Muscle of back (tissue), 11 donors: ENCODE measurements around the gene CSF3. TPM values are rescaled to one million over a fixed set of nuclear protein-coding genes. Genes with fewer than 3 reads are reported as not detected.
"Not testable (repeated sequence)": the region's sequence is repeated elsewhere in the genome, so short reads cannot be mapped to it uniquely, and the experiment has no call there.

Experiments used
- DNase-seq, 3 donors: peaks; one replicate each; pipeline versions ENCODE4 v3.0.0 to v3.0.0-alpha.2; 2013
- polyA plus RNA-seq, 10 donors: library from polyadenylated mRNA; unstranded; fragments of 120-200 nt; gene quantifications; one replicate each; pipeline ENCODE4 v1.2.1, GENCODE V29; 2013; ENCODE audit not compliant: insufficient read length in 10 of 10

The CSF3 gene
- polyA plus RNA-seq, 10 donors, result 0.17 to 0.25 (median 0.21) TPM; not detected in 7

DNA sequence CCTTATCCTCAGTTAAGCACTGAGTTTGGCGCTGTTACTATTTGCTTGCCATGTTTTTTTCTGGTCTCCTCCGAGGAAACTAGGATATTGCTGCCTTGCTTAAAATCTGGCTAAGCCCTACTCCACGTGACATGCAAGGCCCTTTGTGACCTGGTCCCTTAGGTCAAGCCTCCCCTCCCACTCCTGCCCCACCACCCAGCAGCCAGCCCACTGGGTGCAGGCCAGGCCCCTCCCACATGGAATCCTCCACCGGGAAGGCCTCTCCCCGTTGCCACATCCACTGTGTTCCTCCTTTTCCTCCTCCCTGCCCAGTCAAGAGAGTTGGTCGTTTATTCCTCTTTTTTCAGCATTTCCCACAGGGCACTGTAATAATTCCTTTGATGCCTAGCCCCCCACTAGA, 18.4 kb upstream of the CSF3 start:
- no peak for DNase-seq

DNA sequence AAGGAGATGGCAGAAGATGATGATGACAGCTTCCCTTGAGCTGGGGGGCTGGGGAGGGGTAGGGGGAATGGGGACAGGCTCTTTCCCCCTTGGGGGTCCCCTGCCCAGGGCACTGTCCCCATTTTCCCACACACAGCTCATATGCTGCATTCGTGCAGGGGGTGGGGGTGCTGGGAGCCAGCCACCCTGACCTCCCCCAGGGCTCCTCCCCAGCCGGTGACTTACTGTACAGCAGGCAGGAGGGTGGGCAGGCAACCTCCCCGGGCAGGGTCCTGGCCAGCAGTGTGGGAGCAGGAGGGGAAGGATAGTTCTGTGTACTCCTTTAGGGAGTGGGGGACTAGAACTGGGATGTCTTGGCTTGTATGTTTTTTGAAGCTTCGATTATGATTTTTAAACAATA, 17.7 kb upstream of the CSF3 start:
- DNase-seq, result no peak

DNA sequence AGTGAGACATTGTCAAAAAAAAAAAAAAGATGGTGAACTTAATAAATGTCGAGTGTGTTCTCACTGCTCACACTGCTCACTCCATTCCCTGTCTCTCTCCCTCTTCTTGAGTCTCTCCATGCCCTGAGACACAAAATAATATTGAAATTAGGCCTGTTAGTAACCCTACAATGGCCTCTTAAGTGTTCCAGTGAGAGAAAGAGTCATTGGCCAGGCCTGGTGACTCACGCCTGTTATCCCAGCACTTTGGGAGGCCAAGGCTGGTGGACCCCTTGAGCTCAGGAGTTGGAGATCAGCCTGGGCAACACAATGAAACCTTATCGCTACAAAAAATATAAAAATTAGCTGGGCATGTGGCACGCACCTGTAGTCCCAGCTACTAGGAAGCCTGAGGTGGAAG, 16.2 kb upstream of the CSF3 start:
- no peak for DNase-seq

DNA sequence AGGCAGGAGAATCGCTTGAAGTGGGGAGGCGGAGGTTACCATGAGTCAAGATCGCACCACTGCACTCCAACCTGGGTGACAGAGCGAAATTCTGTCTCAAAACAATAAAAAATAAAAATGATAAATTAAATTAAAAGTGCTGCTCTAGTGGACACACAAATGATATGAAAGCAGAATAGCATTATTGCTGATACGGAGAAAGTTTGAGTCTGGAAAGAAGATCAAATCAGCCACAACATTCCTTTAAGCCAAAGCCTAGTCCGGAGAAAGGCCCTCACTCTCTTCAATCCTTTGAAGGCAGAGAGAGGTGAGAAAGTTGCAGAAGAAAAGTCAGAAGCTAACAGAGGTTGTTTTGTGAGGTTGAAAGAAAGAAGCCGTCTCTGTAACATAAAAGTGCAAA, 15.1 kb upstream of the CSF3 start:
- no peak for DNase-seq

DNA sequence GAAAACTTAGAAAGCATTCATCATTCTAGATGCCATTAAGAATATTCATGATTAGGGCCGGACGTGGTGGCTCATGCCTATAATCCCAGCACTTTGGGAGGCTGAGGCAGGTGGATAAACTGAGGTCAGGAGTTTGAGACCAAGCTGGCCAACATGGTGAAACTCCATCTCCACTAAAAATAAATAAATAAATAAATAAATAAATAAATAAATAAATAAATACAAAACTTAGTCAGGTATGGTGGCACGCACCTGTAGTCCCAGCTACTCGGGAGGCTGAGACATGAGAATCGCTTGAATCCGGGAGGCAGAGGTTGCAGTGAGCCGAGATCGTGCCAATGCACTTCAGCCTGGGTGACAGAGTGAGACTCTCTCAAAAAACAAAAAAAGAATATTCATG, 13.9 kb upstream of the CSF3 start:
- DNase-seq, result not testable (repeated sequence)

DNA sequence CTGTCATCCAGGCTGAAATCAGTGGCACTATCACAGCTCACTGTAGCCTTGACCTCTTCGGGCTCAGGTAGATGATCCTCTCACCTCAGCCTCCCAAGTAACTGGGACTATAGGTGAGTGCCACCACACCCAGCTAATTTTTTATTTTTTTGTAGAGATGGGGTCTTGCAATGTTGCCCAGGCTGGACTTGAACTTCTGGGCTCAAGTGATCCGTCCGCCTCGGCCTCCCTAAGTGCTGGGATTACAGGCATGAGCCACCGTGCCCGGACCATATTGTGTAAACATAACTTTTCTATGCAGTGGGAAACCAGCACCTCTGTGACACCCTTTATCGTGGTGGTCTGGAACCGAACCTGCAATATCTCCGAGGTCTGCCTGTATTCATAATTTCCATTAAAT, 11.2 kb upstream of the CSF3 start:
- DNase-seq, result no peak

DNA sequence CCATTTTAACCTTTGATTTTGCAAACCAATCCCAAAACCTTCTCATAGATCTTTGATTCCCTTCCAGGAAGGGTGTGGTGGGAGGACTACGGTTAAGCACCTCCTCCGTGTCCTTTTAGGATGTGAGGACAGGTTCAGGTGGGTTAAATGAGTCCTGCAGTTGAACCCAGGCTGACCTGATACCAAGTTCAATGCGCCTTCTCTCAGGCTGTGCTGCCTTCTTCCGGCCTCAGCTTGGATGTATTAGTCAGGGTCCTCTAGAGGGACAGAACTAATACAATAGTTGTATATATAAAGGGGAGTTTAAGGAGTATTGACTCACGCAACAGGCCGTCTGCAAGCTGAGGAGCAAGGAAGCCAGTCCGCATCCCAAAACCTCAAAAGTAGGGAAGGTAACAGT, 10.5 kb upstream of the CSF3 start:
- no peak for DNase-seq

DNA sequence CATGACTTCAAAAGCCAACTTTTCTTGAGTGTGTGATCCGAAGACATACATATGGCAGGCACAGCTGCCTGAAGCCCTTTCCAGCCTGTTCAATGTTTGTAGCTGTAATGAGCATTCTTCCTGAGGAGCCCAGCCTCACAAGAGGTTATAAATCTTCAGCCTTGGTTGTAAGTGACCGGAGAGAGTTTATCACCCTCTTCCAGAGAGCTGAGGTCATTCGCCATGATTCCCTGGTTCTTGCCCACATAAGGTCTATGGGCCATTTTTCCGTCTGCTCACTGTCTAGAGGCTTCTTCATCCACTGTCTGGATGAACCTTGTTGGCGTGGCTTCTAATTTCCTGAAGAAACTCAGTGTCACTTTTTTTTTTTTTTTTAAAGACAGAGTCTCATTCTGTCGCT, 9.7 kb upstream of the CSF3 start:
- DNase-seq, result no peak

DNA sequence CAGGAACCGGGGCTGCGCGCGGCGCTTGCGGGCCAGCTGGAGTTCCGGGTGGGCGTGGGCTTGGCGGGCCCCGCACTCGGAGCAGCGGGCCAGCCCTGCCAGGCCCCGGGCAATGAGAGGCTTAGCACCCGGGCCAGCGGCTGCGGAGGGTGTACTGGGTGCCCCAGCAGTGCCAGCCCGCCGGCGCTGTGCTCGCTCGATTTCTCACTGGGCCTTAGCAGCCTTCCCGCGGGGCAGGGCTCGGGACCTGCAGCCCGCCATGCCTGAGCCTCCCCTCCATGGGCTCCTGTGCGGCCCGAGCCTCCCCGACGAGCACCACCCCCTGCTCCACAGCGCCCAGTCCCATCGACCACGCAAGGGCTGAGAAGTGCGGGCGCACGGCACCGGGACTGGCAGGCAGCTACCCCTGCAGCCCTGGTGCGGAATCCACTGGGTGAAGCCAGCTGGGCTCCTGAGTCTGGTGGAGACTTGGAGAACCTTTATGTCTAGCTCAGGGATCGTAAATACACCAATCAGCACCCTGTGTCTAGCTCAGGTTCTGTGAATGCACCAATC, 4.2 kb upstream of the CSF3 start:
- not testable (repeated sequence) for DNase-seq

DNA sequence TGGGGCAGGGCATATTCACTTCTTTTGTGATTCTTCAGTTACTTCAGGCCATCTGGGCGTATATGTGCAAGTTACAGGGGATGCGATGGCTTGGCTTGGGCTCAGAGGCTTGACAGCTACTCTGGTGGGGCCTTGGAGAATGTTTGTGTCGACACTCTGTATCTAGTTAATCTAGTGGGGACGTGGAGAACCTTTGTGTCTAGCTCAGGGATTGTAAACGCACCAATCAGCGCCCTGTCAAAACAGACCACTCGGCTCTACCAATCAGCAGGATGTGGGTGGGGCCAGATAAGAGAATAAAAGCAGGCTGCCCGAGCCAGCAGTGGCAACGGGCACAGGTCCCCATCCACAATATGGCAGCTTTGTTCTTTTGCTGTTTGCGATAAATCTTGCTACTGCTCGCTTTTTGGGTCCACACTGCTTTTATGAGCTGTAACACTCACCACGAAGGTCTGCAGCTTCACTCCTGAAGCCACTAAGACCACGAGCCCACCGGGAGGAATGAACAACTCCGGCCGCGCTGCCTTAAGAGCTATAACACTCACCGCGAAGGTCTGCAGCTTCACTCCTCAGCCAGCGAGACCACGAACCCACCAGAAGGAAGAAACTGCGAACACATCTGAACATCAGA, 3.1 kb upstream of the CSF3 start:
- DNase-seq, result not testable (repeated sequence)

DNA sequence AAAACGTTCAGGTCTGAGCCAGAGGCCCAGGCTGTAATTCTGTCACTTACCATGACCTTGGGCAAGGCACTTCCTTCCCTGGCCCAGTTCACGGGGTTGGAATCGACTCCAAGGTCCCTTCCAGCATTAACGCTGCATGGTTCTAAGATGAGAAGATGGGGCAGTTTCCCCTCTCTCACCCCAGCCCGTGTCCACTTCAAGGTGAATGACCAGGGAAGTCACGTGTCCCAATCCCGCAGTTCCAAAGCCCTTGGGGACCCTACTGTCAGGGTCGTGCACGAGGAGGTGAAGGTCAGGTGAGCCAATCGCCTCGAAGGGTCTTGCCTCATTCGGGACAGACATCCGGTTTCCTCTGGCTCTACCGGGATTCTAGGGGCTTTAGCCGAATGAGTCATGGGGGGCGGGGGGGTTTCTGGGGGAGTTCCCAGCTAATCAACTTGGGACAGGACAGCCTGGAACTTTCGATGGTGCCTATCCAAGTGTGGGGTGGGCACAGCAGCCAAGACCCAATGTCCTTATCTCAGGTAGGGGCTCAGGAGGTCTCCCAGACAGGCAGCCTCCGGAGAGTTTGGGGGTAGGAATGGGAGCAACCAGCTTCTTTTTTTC, 762 bp upstream of the CSF3 start:
- DNase-seq, result peak in 1 of 3 donors; percentile 48

DNA sequence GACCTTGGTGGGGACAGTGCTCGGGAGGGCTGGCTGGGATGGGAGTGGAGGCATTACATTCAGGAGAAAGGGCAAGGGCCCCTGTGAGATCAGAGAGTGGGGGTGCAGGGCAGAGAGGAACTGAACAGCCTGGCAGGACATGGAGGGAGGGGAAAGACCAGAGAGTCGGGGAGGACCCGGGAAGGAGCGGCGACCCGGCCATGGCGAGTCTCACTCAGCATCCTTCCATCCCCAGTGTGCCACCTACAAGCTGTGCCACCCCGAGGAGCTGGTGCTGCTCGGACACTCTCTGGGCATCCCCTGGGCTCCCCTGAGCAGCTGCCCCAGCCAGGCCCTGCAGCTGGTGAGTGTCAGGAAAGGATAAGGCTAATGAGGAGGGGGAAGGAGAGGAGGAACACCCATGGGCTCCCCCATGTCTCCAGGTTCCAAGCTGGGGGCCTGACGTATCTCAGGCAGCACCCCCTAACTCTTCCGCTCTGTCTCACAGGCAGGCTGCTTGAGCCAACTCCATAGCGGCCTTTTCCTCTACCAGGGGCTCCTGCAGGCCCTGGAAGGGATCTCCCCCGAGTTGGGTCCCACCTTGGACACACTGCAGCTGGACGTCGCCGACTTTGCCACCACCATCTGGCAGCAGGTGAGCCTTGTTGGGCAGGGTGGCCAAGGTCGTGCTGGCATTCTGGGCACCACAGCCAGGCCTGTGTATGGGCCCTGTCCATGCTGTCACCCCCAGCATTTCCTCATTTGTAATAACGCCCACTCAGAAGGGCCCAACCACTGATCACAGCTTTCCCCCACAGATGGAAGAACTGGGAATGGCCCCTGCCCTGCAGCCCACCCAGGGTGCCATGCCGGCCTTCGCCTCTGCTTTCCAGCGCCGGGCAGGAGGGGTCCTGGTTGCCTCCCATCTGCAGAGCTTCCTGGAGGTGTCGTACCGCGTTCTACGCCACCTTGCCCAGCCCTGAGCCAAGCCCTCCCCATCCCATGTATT, 1.1 kb downstream of the CSF3 start:
- no peak for DNase-seq

DNA sequence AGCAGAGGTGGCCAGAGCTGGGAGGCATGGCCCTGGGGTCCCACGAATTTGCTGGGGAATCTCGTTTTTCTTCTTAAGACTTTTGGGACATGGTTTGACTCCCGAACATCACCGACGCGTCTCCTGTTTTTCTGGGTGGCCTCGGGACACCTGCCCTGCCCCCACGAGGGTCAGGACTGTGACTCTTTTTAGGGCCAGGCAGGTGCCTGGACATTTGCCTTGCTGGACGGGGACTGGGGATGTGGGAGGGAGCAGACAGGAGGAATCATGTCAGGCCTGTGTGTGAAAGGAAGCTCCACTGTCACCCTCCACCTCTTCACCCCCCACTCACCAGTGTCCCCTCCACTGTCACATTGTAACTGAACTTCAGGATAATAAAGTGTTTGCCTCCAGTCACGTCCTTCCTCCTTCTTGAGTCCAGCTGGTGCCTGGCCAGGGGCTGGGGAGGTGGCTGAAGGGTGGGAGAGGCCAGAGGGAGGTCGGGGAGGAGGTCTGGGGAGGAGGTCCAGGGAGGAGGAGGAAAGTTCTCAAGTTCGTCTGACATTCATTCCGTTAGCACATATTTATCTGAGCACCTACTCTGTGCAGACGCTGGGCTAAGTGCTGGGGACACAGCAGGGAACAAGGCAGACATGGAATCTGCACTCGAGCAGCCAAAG, 2.3 kb downstream of the CSF3 start:
- DNase-seq, result peak in 2 of 3 donors; percentile 48 to 76

DNA sequence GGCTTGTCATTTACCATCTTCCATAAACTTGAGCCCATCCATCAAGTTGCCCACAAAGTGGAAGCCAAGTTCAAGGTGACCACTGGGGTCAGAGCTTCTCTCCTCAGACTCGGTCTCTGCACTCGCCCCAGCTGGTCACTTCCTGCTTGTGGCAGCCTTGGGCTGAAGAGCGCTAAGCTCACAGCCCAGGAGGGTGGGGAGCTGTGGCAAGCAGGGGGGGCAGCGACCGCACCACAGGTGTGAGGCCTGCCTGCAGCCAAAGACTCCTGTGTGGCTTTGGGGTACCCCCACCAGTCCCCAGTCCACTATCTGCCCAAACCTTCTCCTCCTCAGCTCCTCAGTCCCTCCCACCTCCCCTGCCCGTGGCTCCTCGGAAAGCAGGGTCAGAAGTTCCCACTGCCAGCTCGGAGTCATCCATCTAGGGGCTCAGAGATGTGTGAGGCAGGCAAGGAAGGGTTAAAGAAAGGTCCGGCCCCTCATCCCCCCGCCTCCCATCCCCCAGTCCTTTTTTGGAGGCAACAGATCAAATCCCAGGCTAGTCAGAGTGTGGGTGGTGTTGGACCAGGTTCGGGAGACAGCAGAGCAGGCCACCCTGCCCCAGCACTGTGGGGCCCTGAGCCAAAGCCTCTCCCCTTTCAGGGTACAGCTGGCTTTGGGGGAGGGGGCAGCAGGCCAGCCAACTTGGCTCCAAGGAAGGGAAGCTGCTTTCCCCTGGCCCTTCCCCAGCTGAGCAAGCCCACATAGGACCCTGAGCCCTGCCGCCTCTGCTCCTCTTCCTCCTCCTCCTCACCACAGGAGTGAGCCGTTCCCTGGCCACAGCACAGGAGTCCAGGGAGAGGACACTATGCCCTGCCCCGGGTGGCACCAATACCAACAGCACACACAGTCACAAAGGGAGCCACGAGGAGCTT, 3.2 kb downstream of the CSF3 start:
- peak; percentile 64 to 87 (median 76) for DNase-seq

DNA sequence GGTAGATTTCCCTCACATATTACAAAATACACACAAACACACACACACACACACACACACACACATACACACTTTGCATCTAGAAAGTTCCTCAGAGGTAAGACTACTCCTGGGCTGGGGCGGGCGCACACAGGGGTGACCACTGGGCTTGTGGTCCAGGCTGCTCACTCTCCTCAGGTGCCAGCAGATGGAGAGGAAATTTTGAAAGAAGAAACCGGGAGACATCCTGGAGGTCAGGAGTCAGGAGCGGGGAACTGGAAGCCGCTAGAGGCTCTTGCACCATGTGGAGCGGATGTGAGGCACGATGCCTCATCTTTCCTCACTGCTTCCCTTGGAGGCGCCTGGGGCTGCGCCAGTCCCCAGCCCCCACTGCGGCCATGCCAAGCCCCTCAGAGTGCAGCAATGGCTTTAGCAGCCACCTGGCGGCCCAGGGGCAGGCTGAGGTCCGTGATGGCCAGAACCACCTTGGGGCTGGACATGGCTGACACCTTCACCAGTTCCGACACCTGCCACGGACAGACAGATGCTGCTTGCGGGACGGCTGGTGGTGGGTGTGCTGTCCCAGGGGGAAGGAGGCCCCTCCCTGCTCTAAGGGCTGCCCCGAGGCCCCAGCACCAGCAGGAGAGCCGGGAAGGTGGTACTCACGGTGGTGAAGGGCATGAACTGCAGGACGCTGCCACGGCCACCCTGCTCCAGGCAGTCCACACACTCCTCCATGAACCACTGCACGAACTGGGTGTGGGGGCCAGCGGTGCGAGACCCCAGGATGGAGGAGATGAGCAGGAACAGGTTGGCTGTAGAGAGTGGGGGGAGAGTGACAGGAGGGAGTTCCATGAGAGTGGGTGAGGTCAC, 4.1 kb downstream of the CSF3 start:
- peak in 1 of 3 donors; percentile 59 for DNase-seq

DNA sequence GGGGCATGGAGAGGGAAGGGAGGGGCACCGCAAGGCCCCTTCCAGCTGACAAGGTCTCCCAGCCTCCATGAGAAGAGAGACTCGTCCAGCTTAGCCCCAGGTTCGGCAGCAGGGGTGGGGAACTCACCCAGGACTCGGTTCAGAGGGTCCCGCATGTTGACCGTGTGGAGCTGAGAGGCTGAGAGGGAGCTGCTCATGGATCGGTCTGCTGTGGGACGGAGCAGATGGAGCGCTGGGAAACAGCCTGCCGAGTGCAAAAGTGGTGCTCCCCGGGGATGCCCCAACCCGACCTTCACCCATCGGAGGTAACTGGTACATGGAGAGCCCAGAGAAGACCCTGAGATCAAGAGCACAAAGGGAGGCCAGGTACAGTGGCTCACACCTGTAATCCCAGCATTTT, 4.9 kb downstream of the CSF3 start:
- DNase-seq, result no peak

DNA sequence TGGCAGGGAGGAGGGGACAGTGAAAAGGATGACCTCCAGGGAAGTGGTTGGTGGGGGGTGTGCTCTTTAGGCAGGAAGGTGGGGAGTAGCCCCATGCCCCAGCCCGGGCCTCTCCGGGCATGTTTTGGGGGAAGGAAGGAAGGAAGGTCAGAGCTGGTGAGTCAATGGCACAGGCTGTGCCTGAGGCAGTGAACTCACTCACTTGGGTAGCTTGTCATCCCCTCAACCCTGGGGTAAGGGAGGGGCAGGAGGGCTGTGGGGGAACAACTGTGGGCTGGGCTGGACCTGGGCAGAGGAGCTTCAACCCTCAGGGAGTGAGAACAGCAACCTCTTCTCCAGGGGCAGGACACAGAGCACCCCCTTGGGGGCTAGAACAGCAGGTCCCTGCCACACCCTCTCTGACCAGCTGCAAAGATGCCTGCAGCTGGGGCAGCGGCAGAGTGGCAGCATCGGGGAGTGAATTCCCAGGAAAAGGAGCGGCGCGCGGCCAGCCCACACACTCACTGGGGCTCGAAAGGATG, 6.3 kb downstream of the CSF3 start:
- peak in 1 of 3 donors; percentile 53 for DNase-seq

DNA sequence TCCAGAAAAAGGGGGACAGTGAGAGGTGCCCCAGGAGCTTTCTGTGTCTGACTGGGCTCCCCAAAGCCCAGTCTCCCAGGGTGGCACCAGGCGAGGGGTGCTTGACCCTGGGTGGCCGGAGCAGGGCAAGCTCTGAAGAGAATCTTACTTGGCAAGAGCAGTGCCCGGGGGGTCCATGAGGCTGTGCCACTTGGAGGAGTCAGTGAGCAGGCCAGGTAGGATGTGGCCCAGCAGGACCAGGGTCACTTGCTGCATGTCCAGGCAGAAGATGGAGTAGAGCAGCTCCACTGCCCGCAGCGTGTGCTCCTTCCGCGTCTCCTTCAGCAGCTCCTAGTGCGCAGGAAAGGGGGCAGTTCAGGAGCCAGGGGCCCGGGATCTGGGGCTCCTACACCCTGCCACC, 7.3 kb downstream of the CSF3 start:
- no peak for DNase-seq

DNA sequence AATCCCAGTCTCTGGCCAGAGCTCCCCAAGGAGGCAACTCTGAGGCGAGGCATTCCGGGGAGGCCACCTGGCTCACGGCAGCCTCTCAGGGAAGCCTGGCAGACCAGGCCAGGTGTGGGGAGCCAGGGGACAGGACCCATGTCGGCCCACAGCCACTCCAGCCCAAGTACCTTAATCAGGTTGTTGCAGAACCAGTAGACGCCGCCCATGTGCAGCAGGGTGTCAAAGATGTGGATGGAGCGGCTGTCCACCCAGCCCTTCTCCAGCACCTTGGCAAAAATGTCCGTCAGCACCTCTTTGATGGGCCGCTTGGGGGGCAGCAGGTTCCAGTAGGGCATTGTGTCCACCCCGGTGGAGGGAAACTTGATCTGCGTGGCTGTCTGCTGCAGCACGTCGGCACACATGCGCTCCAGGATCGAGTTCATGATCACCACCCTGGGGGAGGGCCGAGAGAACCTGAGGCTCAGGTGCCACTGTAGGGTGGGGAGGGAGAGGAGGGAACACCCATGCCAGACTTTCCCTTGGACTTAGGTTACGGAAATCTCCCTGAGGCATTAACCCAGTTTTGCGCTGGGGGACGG, 7.8 kb downstream of the CSF3 start:
- DNase-seq, result no peak
